GM21576 (cell line): ENCODE data around the gene P3H2.
"Not testable (repeated sequence)": the region's sequence is repeated elsewhere in the genome, so short reads cannot be mapped to it uniquely, and the experiment has no call there.

Experiments
- ATAC-seq: cut with Tn5 transposase; IDR thresholded peaks from one replicate; pipeline ENCODE4 v1.9.1; 2021; ENCODE audit warnings: mild to moderate bottlenecking, moderate library complexity; ENCODE audit not compliant: unreplicated experiment

Gene P3H2

GRCh38 chr3:190120269-190121060 lies at the start of gene P3H2:
Gene P3H2 (minus strand): TSS chr3:190120897. CDS start chr3:190120731, 166 bp downstream.
- peak; percentile 79 for ATAC-seq

GRCh38 chr3:190169877-190170276 lies 49.2 kb upstream of the P3H2 start:
- peak; percentile 63 for ATAC-seq

GRCh38 chr3:190169243-190169642 lies 48.5 kb upstream of the P3H2 start:
- ATAC-seq, result no peak

- ATAC-seq, result no peak
These were observed 47.4 kb upstream of the P3H2 start for GRCh38 chr3:190167936-190168680.

GRCh38 chr3:190166948-190167347 lies 46.3 kb upstream of the P3H2 start:
- ATAC-seq, result no peak

- ATAC-seq, result no peak
These were observed 44.6 kb upstream of the P3H2 start for GRCh38 chr3:190165253-190165652.

- ATAC-seq, result not testable (repeated sequence)
These were observed 41.3 kb upstream of the P3H2 start for GRCh38 chr3:190162013-190162412.

GRCh38 chr3:190159902-190160435 lies 39.3 kb upstream of the P3H2 start:
- ATAC-seq, result no peak

- no peak for ATAC-seq
These were observed 37.6 kb upstream of the P3H2 start for GRCh38 chr3:190158261-190158660.

- no peak for ATAC-seq
These were observed 35.1 kb upstream of the P3H2 start for GRCh38 chr3:190155752-190156151.

GRCh38 chr3:190150681-190151080 lies 30.0 kb upstream of the P3H2 start:
- ATAC-seq, result no peak

- ATAC-seq, result not testable (repeated sequence)
These were observed 29.3 kb upstream of the P3H2 start for GRCh38 chr3:190149830-190150619.

GRCh38 chr3:190144793-190145192 lies 24.1 kb upstream of the P3H2 start:
- ATAC-seq, result not testable (repeated sequence)

- ATAC-seq, result no peak
These were observed 21.3 kb upstream of the P3H2 start for GRCh38 chr3:190142041-190142440.

- no peak for ATAC-seq
These were observed 18.7 kb upstream of the P3H2 start for GRCh38 chr3:190139365-190139764.

- ATAC-seq, result no peak
These were observed 11.7 kb upstream of the P3H2 start for GRCh38 chr3:190132371-190132770.

GRCh38 chr3:190131329-190131728 lies 10.6 kb upstream of the P3H2 start:
- ATAC-seq, result no peak

GRCh38 chr3:190130696-190131095 lies 10.0 kb upstream of the P3H2 start:
- ATAC-seq, result no peak

GRCh38 chr3:190130037-190130436 lies 9.3 kb upstream of the P3H2 start:
- ATAC-seq, result no peak

- ATAC-seq, result no peak
These were observed 7.1 kb upstream of the P3H2 start for GRCh38 chr3:190127797-190128196.

GRCh38 chr3:190127195-190127594 lies 6.5 kb upstream of the P3H2 start:
- no peak for ATAC-seq
